GM23338 (cell line): Measurements from ENCODE around the gene THSD4. TPM values are rescaled to one million over a fixed set of nuclear protein-coding genes. Genes with fewer than 3 reads are reported as not detected.

Experiments
- ATAC-seq: fragments of 200-7000 bp; cut with Tn5 transposase; 3 replicates; pipeline ENCODE4 v1.9.1; 2020
- DNase-seq: peaks from one replicate; pipeline ENCODE4 v3.0.0-alpha.2; 2015; ENCODE audit warnings: low spot score
- H2AFZ ChIP-seq: fragments of 200-600 bp; sonication (generic); 2 replicates; pipeline ENCODE4 v1.8.0; 2016; ENCODE audit warnings: antibody characterized with exemption, mild to moderate bottlenecking, moderate library complexity
- H3F3A ChIP-seq: fragments of 200-600 bp; sonication (generic); replicated peaks from 2 replicates; pipeline ENCODE4 v1.8.0; 2017; ENCODE audit warnings: antibody characterized with exemption, mixed run types, low read depth
- H3K27ac ChIP-seq: fragments of 200-600 bp; sonication (generic); 2 replicates; pipeline ENCODE4 v1.6.1; 2016; ENCODE audit warnings: low read depth
- H3K27me3 ChIP-seq: fragments of 200-600 bp; sonication (generic); 2 replicates; pipeline ENCODE4 v1.8.0; 2016; ENCODE audit warnings: mild to moderate bottlenecking, mixed run types, moderate library complexity; ENCODE audit not compliant: insufficient read depth
- H3K36me3 ChIP-seq: fragments of 200-600 bp; sonication (generic); 2 replicates; pipeline ENCODE4 v1.8.0; 2016; ENCODE audit warnings: mild to moderate bottlenecking; ENCODE audit not compliant: insufficient read depth
- H3K4me1 ChIP-seq: fragments of 200-600 bp; sonication (generic); 2 replicates; pipeline ENCODE4 v1.8.0; 2016; ENCODE audit warnings: mild to moderate bottlenecking, moderate library complexity; ENCODE audit not compliant: insufficient read depth
- H3K4me2 ChIP-seq: fragments of 200-600 bp; sonication (generic); 2 replicates; pipeline ENCODE4 v1.7.1; 2017; ENCODE audit warnings: mixed run types
- H3K4me3 ChIP-seq: fragments of 200-600 bp; sonication (generic); 2 replicates; pipeline ENCODE4 v1.6.1; 2016; ENCODE audit warnings: mixed run types
- H3K79me2 ChIP-seq: fragments of 200-600 bp; sonication (generic); replicated peaks from 2 replicates; pipeline ENCODE4 v1.8.0; 2017; ENCODE audit warnings: mild to moderate bottlenecking; ENCODE audit not compliant: insufficient read depth
- H3K9me2 ChIP-seq: fragments of 200-600 bp; sonication (generic); 2 replicates; pipeline ENCODE4 v1.8.0; 2017; ENCODE audit not compliant: insufficient read depth
- H4K20me1 ChIP-seq: fragments of 200-600 bp; sonication (generic); replicated peaks from 2 replicates; pipeline ENCODE4 v1.8.0; 2017; ENCODE audit warnings: mild to moderate bottlenecking; ENCODE audit not compliant: insufficient read depth
- H3K27ac Mint-ChIP-seq: 2 replicates; pipeline ENCODE4 v1.8.0; 2020; ENCODE audit warnings: inconsistent platforms, mild to moderate bottlenecking, moderate library complexity, mixed read lengths
- H3K27me3 Mint-ChIP-seq: 3 replicates; pipeline ENCODE4 v1.8.0; 2022; ENCODE audit warnings: low read depth, mild to moderate bottlenecking, moderate library complexity, mixed read lengths, inconsistent platforms; ENCODE audit not compliant: insufficient read depth, poor library complexity
- H3K36me3 Mint-ChIP-seq: 3 replicates; pipeline ENCODE4 v1.8.0; 2021; ENCODE audit warnings: low read depth, mild to moderate bottlenecking, inconsistent platforms, moderate library complexity, mixed read lengths
- H3K4me1 Mint-ChIP-seq: 3 replicates; pipeline ENCODE4 v1.8.0; 2020; ENCODE audit warnings: mild to moderate bottlenecking, inconsistent platforms, mixed read lengths
- H3K4me3 Mint-ChIP-seq: 3 replicates; pipeline ENCODE4 v1.8.0; 2021; ENCODE audit warnings: moderate library complexity, mild to moderate bottlenecking, inconsistent platforms, mixed read lengths
- H3K9me3 Mint-ChIP-seq: 3 replicates; pipeline ENCODE4 v1.8.0; 2020; ENCODE audit warnings: moderate library complexity, mild to moderate bottlenecking, inconsistent platforms, mixed read lengths
- CREB1 ChIP-seq: fragments of 250-450 bp; sonication (Bioruptor Pico); IDR thresholded peaks from 2 replicates; pipeline ENCODE4 v1.5.0; 2020; ENCODE audit warnings: low read depth, mild to moderate bottlenecking, moderate library complexity
- EZH2 ChIP-seq: fragments of 200-600 bp; sonication (generic); IDR thresholded peaks from one replicate; pipeline ENCODE4 v1.8.0; 2017; ENCODE audit warnings: antibody characterized with exemption, mild to moderate bottlenecking, low read depth; ENCODE audit not compliant: unreplicated experiment
- EZH2phosphoT487 ChIP-seq: fragments of 200-600 bp; sonication (generic); IDR thresholded peaks from one replicate; pipeline ENCODE4 v1.8.1; 2018; ENCODE audit warnings: antibody characterized with exemption; ENCODE audit not compliant: unreplicated experiment
- NANOG ChIP-seq: IDR thresholded peaks from 2 replicates; pipeline ENCODE4 v1.6.1; 2016; ENCODE audit warnings: antibody characterized with exemption, borderline replicate concordance
- POLR2AphosphoS5 ChIP-seq: IDR thresholded peaks from 2 replicates; pipeline ENCODE4 v1.6.1; 2016; ENCODE audit warnings: antibody characterized with exemption, low read depth
- ZNF114 ChIP-seq: fragments of 250-450 bp; sonication (Bioruptor Pico); IDR thresholded peaks from 2 replicates; pipeline ENCODE4 v1.5.0; 2020; ENCODE audit warnings: mild to moderate bottlenecking, moderate library complexity
- ZNF331 ChIP-seq: fragments of 250-450 bp; sonication (Bioruptor Pico); IDR thresholded peaks from 2 replicates; pipeline ENCODE4 v1.5.0; 2020; ENCODE audit warnings: low read depth, mild to moderate bottlenecking, moderate library complexity
- polyA plus RNA-seq: library from polyadenylated mRNA; unstranded; fragments of >200 nt; fragmentation: Nextera tagmentation; extraction: Ambion mirVana; gene quantifications from 2 replicates; pipeline ENCODE4 v1.2.1, GENCODE V29; 2016
- total RNA-seq: library from RNA; depleted of rRNA; stranded (reverse); fragments of >200 nt; shearing (Covaris generic); gene quantifications from 2 replicates; pipeline ENCODE4 v1.2.3, GENCODE V29; 2014
- TF ChIP-seq, protein P1 (sequence below): IDR thresholded peaks from 2 replicates; pipeline ENCODE4 v1.6.1; 2016; ENCODE audit warnings: antibody characterized with exemption
- TF ChIP-seq, protein P2 (sequence below): IDR thresholded peaks from one replicate; pipeline ENCODE4 v1.6.1; 2018; ENCODE audit warnings: antibody characterized with exemption; ENCODE audit not compliant: unreplicated experiment
- TF ChIP-seq, protein P3 (sequence below), 2 experiments: fragments of 200-600 bp in 1 of 2; sonication (generic) in 1 of 2; conservative IDR thresholded peaks; 2 replicates each; pipeline versions ENCODE4 v1.5.1 to v1.6.1; 2016 to 2017; ENCODE audit warnings: antibody characterized with exemption in 2 of 2, low read depth in 2 of 2, mild to moderate bottlenecking in 2 of 2, moderate library complexity in 1 of 2

THSD4 gene
- total and polyA plus RNA-seq, 2 experiments from 2014 or later = 2.0 to 7.4 TPM

DNA sequence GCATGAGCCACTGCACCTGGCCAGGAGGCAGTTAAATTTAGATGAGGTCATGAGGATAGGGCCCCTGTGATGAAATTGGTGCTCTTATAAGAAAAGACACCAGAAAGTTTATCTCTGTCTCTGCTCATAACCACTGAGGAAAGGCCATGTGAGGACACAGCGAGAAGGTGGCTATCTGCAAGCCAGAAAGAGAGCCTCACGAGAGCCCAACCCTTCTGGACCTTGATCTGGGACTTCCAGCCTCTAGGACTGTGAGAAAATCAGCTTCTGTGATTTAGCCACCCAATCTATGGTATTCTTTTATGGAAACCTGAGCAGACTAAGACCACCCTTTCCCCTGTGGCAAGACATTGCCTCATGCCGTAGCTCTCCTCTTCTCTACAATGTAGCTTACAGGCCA lies 337.6 kb downstream of the THSD4 start:
- Mint-ChIP-seq H3K9me3 (no peaks in the 10 kb centered on the region), H3K27me3 (no peaks in the 10 kb centered on the region), H3K4me3 (no peak overlapping the region), H3K27ac (no peak overlapping the region), H3K4me1 (peaks cover 13% of the 10 kb centered on the region; the same call in 2 of the 3 replicates), H3K36me3 (no peaks in the 10 kb centered on the region)
- no peaks in the 10 kb centered on the region for H3K4me1 ChIP-seq
- TF ChIP-seq CREB1 (CRISPR knock-in tag) (no peak), EZH2 (no peak), ZNF114 (CRISPR knock-in tag) (no peak), NANOG (no peak), POLR2AphosphoS5 (no peak)
- TF ChIP-seq, protein P1, sequence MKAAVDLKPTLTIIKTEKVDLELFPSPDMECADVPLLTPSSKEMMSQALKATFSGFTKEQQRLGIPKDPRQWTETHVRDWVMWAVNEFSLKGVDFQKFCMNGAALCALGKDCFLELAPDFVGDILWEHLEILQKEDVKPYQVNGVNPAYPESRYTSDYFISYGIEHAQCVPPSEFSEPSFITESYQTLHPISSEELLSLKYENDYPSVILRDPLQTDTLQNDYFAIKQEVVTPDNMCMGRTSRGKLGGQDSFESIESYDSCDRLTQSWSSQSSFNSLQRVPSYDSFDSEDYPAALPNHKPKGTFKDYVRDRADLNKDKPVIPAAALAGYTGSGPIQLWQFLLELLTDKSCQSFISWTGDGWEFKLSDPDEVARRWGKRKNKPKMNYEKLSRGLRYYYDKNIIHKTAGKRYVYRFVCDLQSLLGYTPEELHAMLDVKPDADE = no peak
- ATAC-seq = no peak
- H3K9me2 ChIP-seq = no peaks in the 10 kb centered on the region
- no peaks in the 10 kb centered on the region for H3K36me3 ChIP-seq
- no peak overlapping the region for H3K4me2 ChIP-seq
- no peak overlapping the region for H3K27ac ChIP-seq
- H3K27me3 ChIP-seq = no peaks in the 10 kb centered on the region
- DNase-seq = no peak
- H3F3A ChIP-seq = no peaks in the 10 kb centered on the region
- H3K79me2 ChIP-seq = no peaks in the 10 kb centered on the region
- no peak overlapping the region for H3K4me3 ChIP-seq
- H2AFZ ChIP-seq = no peak overlapping the region
- no peaks in the 10 kb centered on the region for H4K20me1 ChIP-seq

DNA sequence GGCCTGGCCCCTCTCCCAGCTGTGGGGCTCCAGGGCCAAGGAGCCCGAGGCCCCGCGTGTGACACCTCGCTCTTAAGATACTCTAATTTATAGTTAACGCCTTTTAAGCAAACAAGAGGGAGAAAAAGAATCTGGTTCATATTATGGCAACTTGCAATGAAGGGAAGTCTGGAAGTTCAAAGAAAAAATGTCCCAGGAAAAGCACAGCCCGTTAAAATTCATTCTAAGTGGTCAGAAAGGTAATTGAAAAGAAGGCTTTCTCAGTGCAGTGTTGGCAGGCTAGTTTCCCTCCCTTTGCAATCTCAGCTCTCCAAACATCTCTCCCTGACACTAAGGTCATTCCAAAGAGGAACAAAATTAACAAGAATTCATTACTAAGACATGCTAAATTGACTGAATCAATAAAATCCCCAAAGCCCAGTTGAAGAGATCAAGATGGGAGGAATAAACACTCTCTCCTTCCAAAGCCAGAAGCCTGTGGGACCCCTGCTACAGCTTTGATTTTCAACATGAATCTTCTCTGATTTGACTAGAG lies 339.3 kb downstream of the THSD4 start:
- Mint-ChIP-seq H3K27me3 (no peaks in the 10 kb centered on the region), H3K9me3 (no peaks in the 10 kb centered on the region), H3K36me3 (no peaks in the 10 kb centered on the region), H3K27ac (no peak overlapping the region), H3K4me3 (no peak overlapping the region), H3K4me1 (peaks cover 13% of the 10 kb centered on the region; the same call in 2 of the 3 replicates)
- Histone ChIP-seq H3K4me3 (no peak overlapping the region), H3K27me3 (no peaks in the 10 kb centered on the region), H3K79me2 (no peaks in the 10 kb centered on the region), H2AFZ (no peak overlapping the region), H3F3A (no peaks in the 10 kb centered on the region), H3K4me1 (no peaks in the 10 kb centered on the region), H4K20me1 (no peaks in the 10 kb centered on the region), H3K36me3 (no peaks in the 10 kb centered on the region), H3K27ac (no peak overlapping the region), H3K4me2 (no peak overlapping the region), H3K9me2 (no peaks in the 10 kb centered on the region)
- DNase-seq (no peak), ATAC-seq (no peak)
- TF ChIP-seq NANOG (no peak), ZNF331 (CRISPR knock-in tag) (no peak), EZH2phosphoT487 (no peak)
- TF ChIP-seq, protein P2, sequence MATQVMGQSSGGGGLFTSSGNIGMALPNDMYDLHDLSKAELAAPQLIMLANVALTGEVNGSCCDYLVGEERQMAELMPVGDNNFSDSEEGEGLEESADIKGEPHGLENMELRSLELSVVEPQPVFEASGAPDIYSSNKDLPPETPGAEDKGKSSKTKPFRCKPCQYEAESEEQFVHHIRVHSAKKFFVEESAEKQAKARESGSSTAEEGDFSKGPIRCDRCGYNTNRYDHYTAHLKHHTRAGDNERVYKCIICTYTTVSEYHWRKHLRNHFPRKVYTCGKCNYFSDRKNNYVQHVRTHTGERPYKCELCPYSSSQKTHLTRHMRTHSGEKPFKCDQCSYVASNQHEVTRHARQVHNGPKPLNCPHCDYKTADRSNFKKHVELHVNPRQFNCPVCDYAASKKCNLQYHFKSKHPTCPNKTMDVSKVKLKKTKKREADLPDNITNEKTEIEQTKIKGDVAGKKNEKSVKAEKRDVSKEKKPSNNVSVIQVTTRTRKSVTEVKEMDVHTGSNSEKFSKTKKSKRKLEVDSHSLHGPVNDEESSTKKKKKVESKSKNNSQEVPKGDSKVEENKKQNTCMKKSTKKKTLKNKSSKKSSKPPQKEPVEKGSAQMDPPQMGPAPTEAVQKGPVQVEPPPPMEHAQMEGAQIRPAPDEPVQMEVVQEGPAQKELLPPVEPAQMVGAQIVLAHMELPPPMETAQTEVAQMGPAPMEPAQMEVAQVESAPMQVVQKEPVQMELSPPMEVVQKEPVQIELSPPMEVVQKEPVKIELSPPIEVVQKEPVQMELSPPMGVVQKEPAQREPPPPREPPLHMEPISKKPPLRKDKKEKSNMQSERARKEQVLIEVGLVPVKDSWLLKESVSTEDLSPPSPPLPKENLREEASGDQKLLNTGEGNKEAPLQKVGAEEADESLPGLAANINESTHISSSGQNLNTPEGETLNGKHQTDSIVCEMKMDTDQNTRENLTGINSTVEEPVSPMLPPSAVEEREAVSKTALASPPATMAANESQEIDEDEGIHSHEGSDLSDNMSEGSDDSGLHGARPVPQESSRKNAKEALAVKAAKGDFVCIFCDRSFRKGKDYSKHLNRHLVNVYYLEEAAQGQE = no peak
- TF ChIP-seq, protein P3, sequence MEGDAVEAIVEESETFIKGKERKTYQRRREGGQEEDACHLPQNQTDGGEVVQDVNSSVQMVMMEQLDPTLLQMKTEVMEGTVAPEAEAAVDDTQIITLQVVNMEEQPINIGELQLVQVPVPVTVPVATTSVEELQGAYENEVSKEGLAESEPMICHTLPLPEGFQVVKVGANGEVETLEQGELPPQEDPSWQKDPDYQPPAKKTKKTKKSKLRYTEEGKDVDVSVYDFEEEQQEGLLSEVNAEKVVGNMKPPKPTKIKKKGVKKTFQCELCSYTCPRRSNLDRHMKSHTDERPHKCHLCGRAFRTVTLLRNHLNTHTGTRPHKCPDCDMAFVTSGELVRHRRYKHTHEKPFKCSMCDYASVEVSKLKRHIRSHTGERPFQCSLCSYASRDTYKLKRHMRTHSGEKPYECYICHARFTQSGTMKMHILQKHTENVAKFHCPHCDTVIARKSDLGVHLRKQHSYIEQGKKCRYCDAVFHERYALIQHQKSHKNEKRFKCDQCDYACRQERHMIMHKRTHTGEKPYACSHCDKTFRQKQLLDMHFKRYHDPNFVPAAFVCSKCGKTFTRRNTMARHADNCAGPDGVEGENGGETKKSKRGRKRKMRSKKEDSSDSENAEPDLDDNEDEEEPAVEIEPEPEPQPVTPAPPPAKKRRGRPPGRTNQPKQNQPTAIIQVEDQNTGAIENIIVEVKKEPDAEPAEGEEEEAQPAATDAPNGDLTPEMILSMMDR (conservative IDR thresholded peaks at IDR 0.05; ENCODE audit: low read depth in 2 of 2) = no peak
- TF ChIP-seq, protein P1 = no peak
